ENCODE measurements around the gene NEUROG2. TPM values are rescaled to one million over a fixed set of nuclear protein-coding genes. Genes with fewer than 3 reads are reported as not detected.

Gene NEUROG2
- total RNA-seq, 1 experiment from 2014 or later: not detected

- ChIA-PET CTCF (no interaction called here), POLR2A (ENCODE audit: low non-redundant PET) (no interaction called here)
- DNase-seq (ENCODE audit: low spot score): peak; percentile 57
- H3K27me3 ChIP-seq (replicated peaks; ENCODE audit: insufficient read depth, low read depth, low read length, poor library complexity): peaks cover 98% of the 10 kb centered on the region
- BruUV-seq (replicated peaks): no TSS peak
- H3K4me3 ChIP-seq (ENCODE audit: low read depth, low read length, poor library complexity, severe bottlenecking): peak overlapping the region; percentile 51
- peaks cover 6% of the 10 kb centered on the region for H3K9me3 ChIP-seq (ENCODE audit: low read depth, low read length, poor library complexity, severe bottlenecking)
- no peak overlapping the region for H3K27ac ChIP-seq (ENCODE audit: low read depth, low read length, poor library complexity, severe bottlenecking)
- intact Hi-C loops (cut with micrococcal nuclease; ENCODE audit: unreplicated experiment): no loop called here
- no peaks in the 10 kb centered on the region for H3K36me3 ChIP-seq (ENCODE audit: insufficient read depth, low read length, poor library complexity, severe bottlenecking)
- H3K4me1 ChIP-seq (ENCODE audit: insufficient read depth, low read length, poor library complexity, severe bottlenecking): peaks cover 35% of the 10 kb centered on the region
- no peak for TF ChIP-seq EZH2 (IDR thresholded peaks at IDR 0.05; ENCODE audit: borderline replicate concordance, low read depth, low read length, poor library complexity, severe bottlenecking)
- TF ChIP-seq, protein P1, sequence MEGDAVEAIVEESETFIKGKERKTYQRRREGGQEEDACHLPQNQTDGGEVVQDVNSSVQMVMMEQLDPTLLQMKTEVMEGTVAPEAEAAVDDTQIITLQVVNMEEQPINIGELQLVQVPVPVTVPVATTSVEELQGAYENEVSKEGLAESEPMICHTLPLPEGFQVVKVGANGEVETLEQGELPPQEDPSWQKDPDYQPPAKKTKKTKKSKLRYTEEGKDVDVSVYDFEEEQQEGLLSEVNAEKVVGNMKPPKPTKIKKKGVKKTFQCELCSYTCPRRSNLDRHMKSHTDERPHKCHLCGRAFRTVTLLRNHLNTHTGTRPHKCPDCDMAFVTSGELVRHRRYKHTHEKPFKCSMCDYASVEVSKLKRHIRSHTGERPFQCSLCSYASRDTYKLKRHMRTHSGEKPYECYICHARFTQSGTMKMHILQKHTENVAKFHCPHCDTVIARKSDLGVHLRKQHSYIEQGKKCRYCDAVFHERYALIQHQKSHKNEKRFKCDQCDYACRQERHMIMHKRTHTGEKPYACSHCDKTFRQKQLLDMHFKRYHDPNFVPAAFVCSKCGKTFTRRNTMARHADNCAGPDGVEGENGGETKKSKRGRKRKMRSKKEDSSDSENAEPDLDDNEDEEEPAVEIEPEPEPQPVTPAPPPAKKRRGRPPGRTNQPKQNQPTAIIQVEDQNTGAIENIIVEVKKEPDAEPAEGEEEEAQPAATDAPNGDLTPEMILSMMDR (conservative IDR thresholded peaks at IDR 0.05; ENCODE audit: low read depth, low read length): no peak
Observed at GRCh38 chr4:112515198-112516065, 548 bp downstream of the NEUROG2 start.

DNA sequence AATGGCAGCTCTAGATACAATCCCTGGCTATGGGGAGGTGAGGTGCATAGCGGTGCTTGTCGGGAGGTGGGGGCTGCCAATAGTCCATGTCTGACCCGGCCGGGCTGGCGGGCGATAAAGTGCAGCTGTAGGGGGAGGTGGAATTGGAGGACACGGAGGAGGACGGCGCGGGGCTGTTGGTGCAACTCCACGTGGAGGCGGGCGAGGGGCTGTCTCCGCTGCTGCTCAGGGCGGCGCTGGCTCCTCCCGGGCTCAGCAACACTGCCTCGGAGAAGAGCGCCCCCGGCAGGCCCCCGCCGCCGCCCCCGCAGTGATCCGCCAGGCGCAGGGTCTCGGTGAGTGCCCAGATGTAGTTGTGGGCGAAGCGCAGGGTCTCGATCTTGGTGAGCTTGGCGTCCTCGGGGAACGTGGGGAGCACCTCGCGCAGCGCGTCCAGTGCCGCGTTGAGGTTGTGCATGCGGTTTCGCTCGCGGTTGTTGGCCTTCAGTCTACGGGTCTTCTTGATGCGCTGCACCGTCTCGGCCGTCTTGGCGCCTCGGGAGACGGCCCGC is 1.3 kb downstream of the NEUROG2 start:
- ChIA-PET CTCF (no interaction called here), POLR2A (ENCODE audit: low non-redundant PET) (no interaction called here)
- Histone ChIP-seq H3K4me3 (ENCODE audit: low read depth, low read length, poor library complexity, severe bottlenecking) (peak overlapping the region; percentile 51), H3K36me3 (ENCODE audit: insufficient read depth, low read length, poor library complexity, severe bottlenecking) (no peaks in the 10 kb centered on the region), H3K27ac (ENCODE audit: low read depth, low read length, poor library complexity, severe bottlenecking) (no peak overlapping the region), H3K4me1 (ENCODE audit: insufficient read depth, low read length, poor library complexity, severe bottlenecking) (peaks cover 35% of the 10 kb centered on the region), H3K27me3 (replicated peaks; ENCODE audit: insufficient read depth, low read depth, low read length, poor library complexity) (peaks cover 96% of the 10 kb centered on the region), H3K9me3 (ENCODE audit: low read depth, low read length, poor library complexity, severe bottlenecking) (peaks cover 3% of the 10 kb centered on the region)
- intact Hi-C loops (cut with micrococcal nuclease; ENCODE audit: unreplicated experiment): no loop called here
- peak; percentile 42 for DNase-seq (ENCODE audit: low spot score)
- no peak for TF ChIP-seq EZH2 (IDR thresholded peaks at IDR 0.05; ENCODE audit: borderline replicate concordance, low read depth, low read length, poor library complexity, severe bottlenecking)
- TF ChIP-seq, protein P1 (conservative IDR thresholded peaks at IDR 0.05; ENCODE audit: low read depth, low read length): peak; percentile 44
- BruUV-seq (replicated peaks): no TSS peak

DNA sequence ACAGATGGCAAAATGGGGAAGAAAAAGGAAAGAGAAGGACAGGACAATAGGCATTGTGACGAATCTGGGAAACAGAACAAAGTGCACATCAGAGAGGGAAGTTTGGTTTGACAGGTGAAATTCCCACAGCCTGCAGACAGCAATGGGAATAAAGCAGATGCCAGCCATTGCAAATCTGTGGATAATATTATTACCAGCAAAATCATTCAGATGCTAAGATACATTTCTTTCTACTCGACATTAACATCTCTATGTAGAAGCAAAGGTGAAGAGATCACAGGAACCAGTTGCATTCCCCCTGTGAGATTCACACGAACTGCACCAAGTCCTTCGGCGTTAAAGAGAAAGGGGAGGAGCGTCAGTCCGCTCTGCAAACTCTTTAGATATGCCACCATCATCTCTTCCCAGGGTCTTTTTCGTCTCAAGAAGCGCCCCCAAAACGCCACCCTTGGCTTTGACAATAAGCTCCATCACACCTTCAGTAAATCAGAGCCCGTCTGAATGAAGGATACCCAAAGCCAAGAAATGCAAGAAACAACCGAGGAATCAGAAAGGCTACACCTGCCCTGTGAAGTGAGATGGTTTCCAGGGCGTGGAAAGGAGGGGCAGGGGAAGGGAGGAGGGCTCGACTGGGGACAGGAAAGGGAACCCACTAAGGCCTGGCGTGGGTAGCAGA is 1.9 kb downstream of the NEUROG2 start:
- intact Hi-C loops (cut with micrococcal nuclease; ENCODE audit: unreplicated experiment): no loop called here
- H3K36me3 ChIP-seq (ENCODE audit: insufficient read depth, low read length, poor library complexity, severe bottlenecking): no peaks in the 10 kb centered on the region
- no peak for DNase-seq (ENCODE audit: low spot score)
- POLR2A ChIA-PET (ENCODE audit: low non-redundant PET): no interaction called here
- H3K4me3 ChIP-seq (ENCODE audit: low read depth, low read length, poor library complexity, severe bottlenecking): peak overlapping the region; percentile 51
- TF ChIP-seq, protein P1 (conservative IDR thresholded peaks at IDR 0.05; ENCODE audit: low read depth, low read length): no peak
- TF ChIP-seq EZH2 (IDR thresholded peaks at IDR 0.05; ENCODE audit: borderline replicate concordance, low read depth, low read length, poor library complexity, severe bottlenecking): no peak
- CTCF ChIA-PET: no interaction called here
- H3K4me1 ChIP-seq (ENCODE audit: insufficient read depth, low read length, poor library complexity, severe bottlenecking): peaks cover 35% of the 10 kb centered on the region
- H3K9me3 ChIP-seq (ENCODE audit: low read depth, low read length, poor library complexity, severe bottlenecking): no peaks in the 10 kb centered on the region
- BruUV-seq (replicated peaks): no TSS peak
- peaks cover 96% of the 10 kb centered on the region for H3K27me3 ChIP-seq (replicated peaks; ENCODE audit: insufficient read depth, low read depth, low read length, poor library complexity)
- H3K27ac ChIP-seq (ENCODE audit: low read depth, low read length, poor library complexity, severe bottlenecking): no peak overlapping the region
